IMR-90 (cell line): ENCODE data around the gene SLC25A38.

Experiments
- BHLHE40 ChIP-seq: fragments of 150-350 bp; IDR thresholded peaks from 2 replicates; pipeline ENCODE4 v1.6.1; 2016; ENCODE audit warnings: mild to moderate bottlenecking, low read depth, low read length
- CEBPB ChIP-seq: IDR thresholded peaks from 2 replicates; pipeline ENCODE4 v1.6.1; 2012; ENCODE audit warnings: low read depth, low read length, improper control_type of control experiment
- FOS ChIP-seq: fragments of 150-350 bp; IDR thresholded peaks from 2 replicates; pipeline ENCODE4 v1.6.1; 2016; ENCODE audit warnings: low read depth, low read length
- MAZ ChIP-seq: IDR thresholded peaks from 2 replicates; pipeline ENCODE4 v1.6.1; 2012; ENCODE audit warnings: low read depth, mild to moderate bottlenecking, low read length, improper control_type of control experiment, moderate library complexity, borderline replicate concordance
- MXI1 ChIP-seq: IDR thresholded peaks from 2 replicates; pipeline ENCODE4 v1.6.1; 2012; ENCODE audit warnings: low read depth, mild to moderate bottlenecking, low read length, moderate library complexity, borderline replicate concordance
- NFE2L2 ChIP-seq: fragments of 150-350 bp; IDR thresholded peaks from 2 replicates; pipeline ENCODE4 v1.6.1; 2016; ENCODE audit warnings: low read depth, mild to moderate bottlenecking, low read length
- POLR2A ChIP-seq: IDR thresholded peaks from 2 replicates; pipeline ENCODE4 v1.6.1; 2012; ENCODE audit warnings: mild to moderate bottlenecking, low read depth, low read length
- RAD21 ChIP-seq: IDR thresholded peaks from 2 replicates; pipeline ENCODE4 v1.6.1; 2012; ENCODE audit warnings: low read length, improper control_type of control experiment
- RCOR1 ChIP-seq: IDR thresholded peaks from 2 replicates; pipeline ENCODE4 v1.6.1; 2012; ENCODE audit warnings: mild to moderate bottlenecking, low read length, improper control_type of control experiment; ENCODE audit not compliant: insufficient replicate concordance
- SMC3 ChIP-seq: fragments of 150-350 bp; IDR thresholded peaks from 2 replicates; pipeline ENCODE4 v1.6.1; 2016; ENCODE audit warnings: low read depth, mild to moderate bottlenecking, antibody characterized with exemption, low read length, moderate library complexity
- TF ChIP-seq, protein P1 (sequence below): conservative IDR thresholded peaks from 2 replicates; pipeline ENCODE4 v1.5.1; 2012; ENCODE audit warnings: mild to moderate bottlenecking, low read depth, low read length, improper control_type of control experiment

DNA sequence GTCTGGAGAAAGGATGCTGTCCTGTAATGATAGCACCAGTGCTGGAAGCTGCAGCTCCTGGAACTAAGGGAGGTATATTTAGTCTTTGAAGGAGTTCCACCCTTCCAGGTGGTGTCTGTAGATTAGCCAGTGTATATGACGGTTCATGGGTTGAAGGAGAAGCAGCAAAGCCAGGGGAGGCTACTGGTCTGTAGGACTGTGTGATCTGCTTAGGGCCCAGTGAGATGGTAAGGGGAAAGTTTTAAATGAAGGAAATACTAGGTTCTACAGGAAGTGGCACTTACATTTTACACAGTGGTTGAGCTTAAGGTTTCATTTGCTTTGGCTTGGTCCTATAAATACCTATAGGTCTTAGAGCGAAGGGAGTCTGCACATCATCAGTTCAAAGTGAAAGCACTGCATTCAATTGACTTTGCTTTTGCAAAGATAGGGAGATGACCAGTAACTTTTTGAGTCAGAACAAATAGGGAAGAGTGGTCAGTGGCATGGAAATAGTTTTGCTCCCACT, 5.6 kb downstream of the SLC25A38 start:
- TF ChIP-seq, protein P1, sequence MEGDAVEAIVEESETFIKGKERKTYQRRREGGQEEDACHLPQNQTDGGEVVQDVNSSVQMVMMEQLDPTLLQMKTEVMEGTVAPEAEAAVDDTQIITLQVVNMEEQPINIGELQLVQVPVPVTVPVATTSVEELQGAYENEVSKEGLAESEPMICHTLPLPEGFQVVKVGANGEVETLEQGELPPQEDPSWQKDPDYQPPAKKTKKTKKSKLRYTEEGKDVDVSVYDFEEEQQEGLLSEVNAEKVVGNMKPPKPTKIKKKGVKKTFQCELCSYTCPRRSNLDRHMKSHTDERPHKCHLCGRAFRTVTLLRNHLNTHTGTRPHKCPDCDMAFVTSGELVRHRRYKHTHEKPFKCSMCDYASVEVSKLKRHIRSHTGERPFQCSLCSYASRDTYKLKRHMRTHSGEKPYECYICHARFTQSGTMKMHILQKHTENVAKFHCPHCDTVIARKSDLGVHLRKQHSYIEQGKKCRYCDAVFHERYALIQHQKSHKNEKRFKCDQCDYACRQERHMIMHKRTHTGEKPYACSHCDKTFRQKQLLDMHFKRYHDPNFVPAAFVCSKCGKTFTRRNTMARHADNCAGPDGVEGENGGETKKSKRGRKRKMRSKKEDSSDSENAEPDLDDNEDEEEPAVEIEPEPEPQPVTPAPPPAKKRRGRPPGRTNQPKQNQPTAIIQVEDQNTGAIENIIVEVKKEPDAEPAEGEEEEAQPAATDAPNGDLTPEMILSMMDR = no peak
- TF ChIP-seq POLR2A (no peak), RCOR1 (no peak), BHLHE40 (no peak), RAD21 (no peak), SMC3 (no peak), FOS (no peak), NFE2L2 (no peak), MXI1 (no peak), MAZ (no peak), CEBPB (no peak)
